ENCODE measurements around the gene CENPV. TPM values are rescaled to one million over a fixed set of nuclear protein-coding genes. Genes with fewer than 3 reads are reported as not detected.

CENPV gene
- total and polyA plus RNA-seq, 2 of the 13 experiments (the other 11 are each of a cell fraction or from before 2014, with no cell fraction given): 193 to 292 TPM

DNA sequence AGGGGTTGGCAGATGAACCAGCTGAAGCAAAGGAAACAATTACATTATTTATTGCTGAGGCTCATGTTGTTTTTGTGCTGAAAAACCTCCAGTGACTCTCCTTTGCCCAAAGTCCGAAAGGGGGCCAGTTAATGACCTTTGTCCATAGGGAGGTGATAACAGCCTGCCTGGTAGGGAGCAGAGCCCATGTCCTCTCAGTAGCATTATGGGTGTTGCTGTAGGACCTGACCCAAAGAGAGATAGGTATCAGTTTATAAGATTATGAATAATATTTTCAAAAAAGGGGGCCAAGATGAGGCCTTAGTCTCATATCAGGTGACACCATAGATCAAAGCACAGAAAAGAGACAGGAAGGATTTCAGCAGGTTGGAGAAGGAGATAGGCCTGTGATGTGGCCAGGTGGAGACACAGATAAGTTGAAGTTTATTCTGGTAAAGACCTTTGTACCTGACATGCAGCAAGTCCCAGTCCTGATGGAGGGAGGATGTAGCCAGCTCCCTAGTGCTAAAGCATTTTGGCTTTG, 55.1 kb downstream of the CENPV start (continued):
- TF ChIP-seq SP5 (CRISPR knock-in tag; IDR thresholded peaks at IDR 0.05; ENCODE audit: borderline replicate concordance, low read depth) (no peak), ARNTL (CRISPR knock-in tag; IDR thresholded peaks at IDR 0.05) (peak; percentile 37; the same call in 1 of the 2 replicates), ZZZ3 (CRISPR knock-in tag; IDR thresholded peaks at IDR 0.05; ENCODE audit: borderline replicate concordance) (peak; percentile 36; the same call in 1 of the 2 replicates), RARA (CRISPR knock-in tag; IDR thresholded peaks at IDR 0.05) (peak; percentile 58), SIX4 (CRISPR knock-in tag; IDR thresholded peaks at IDR 0.05) (peak; percentile 44; the same call in 1 of the 2 replicates), ZMYM2 (CRISPR knock-in tag; IDR thresholded peaks at IDR 0.05) (no peak), ZNF205 (CRISPR knock-in tag; IDR thresholded peaks at IDR 0.05) (no peak), GABPB1 (CRISPR knock-in tag; IDR thresholded peaks at IDR 0.05) (0 out of 2 replicates have a peak, but pooled peaks have one; percentile 18), SNAPC2 (CRISPR knock-in tag; IDR thresholded peaks at IDR 0.05) (0 out of 2 replicates have a peak, but pooled peaks have one; percentile 42), GABPA (IDR thresholded peaks at IDR 0.05; ENCODE audit: low read depth, low read length) (no peak), GABPA (CRISPR knock-in tag; IDR thresholded peaks at IDR 0.05; ENCODE audit: low read depth) (0 out of 2 replicates have a peak, but pooled peaks have one; percentile 19), XRCC5 (optimal IDR thresholded peaks at IDR 0.05; ENCODE audit: low read length) (peak; percentile 14), ZMYM4 (CRISPR knock-in tag; IDR thresholded peaks at IDR 0.05) (peak; percentile 52; the same call in 1 of the 2 replicates), ZNF17 (CRISPR knock-in tag; IDR thresholded peaks at IDR 0.05) (no peak), SMARCC2 (IDR thresholded peaks at IDR 0.05) (no peak), ZNF773 (CRISPR knock-in tag; IDR thresholded peaks at IDR 0.05; ENCODE audit: borderline replicate concordance) (no peak), MEIS2 (CRISPR knock-in tag; IDR thresholded peaks at IDR 0.05) (0 out of 2 replicates have a peak, but pooled peaks have one; percentile 3), ZFY (CRISPR knock-in tag; IDR thresholded peaks at IDR 0.05) (peak; percentile 34; the same call in 1 of the 2 replicates), ZNF772 (CRISPR knock-in tag; IDR thresholded peaks at IDR 0.05) (peak; percentile 45; the same call in 1 of the 2 replicates), DBP (CRISPR knock-in tag; IDR thresholded peaks at IDR 0.05; ENCODE audit: not compliant biosample characterization) (no peak), NR2F2 (IDR thresholded peaks at IDR 0.05; ENCODE audit: borderline replicate concordance, low read depth) (peak; percentile 84), NCOA1 (CRISPR knock-in tag; IDR thresholded peaks at IDR 0.05) (0 out of 2 replicates have a peak, but pooled peaks have one; percentile 67)
- TF ChIP-seq, protein P1, sequence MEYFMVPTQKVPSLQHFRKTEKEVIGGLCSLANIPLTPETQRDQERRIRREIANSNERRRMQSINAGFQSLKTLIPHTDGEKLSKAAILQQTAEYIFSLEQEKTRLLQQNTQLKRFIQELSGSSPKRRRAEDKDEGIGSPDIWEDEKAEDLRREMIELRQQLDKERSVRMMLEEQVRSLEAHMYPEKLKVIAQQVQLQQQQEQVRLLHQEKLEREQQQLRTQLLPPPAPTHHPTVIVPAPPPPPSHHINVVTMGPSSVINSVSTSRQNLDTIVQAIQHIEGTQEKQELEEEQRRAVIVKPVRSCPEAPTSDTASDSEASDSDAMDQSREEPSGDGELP (IDR thresholded peaks at IDR 0.05; ENCODE audit: borderline replicate concordance, low read depth): 0 out of 2 replicates have a peak, but pooled peaks have one; percentile 62
- TF ChIP-seq, protein P2, sequence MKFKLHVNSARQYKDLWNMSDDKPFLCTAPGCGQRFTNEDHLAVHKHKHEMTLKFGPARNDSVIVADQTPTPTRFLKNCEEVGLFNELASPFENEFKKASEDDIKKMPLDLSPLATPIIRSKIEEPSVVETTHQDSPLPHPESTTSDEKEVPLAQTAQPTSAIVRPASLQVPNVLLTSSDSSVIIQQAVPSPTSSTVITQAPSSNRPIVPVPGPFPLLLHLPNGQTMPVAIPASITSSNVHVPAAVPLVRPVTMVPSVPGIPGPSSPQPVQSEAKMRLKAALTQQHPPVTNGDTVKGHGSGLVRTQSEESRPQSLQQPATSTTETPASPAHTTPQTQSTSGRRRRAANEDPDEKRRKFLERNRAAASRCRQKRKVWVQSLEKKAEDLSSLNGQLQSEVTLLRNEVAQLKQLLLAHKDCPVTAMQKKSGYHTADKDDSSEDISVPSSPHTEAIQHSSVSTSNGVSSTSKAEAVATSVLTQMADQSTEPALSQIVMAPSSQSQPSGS (CRISPR knock-in tag; IDR thresholded peaks at IDR 0.05): peak; percentile 34; the same call in 1 of the 2 replicates
- TF ChIP-seq, protein P3, sequence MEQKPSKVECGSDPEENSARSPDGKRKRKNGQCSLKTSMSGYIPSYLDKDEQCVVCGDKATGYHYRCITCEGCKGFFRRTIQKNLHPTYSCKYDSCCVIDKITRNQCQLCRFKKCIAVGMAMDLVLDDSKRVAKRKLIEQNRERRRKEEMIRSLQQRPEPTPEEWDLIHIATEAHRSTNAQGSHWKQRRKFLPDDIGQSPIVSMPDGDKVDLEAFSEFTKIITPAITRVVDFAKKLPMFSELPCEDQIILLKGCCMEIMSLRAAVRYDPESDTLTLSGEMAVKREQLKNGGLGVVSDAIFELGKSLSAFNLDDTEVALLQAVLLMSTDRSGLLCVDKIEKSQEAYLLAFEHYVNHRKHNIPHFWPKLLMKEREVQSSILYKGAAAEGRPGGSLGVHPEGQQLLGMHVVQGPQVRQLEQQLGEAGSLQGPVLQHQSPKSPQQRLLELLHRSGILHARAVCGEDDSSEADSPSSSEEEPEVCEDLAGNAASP (CRISPR knock-in tag; IDR thresholded peaks at IDR 0.05; ENCODE audit: borderline replicate concordance): 0 out of 2 replicates have a peak, but pooled peaks have one; percentile 7

All from HepG2 (cell line).